ENCODE results near the gene MYLK. TPM values are rescaled to one million over a fixed set of nuclear protein-coding genes. Genes with fewer than 3 reads are reported as not detected.

Gene MYLK
- total RNA-seq, 4 donors from 2014 or later = 32.0 to 81.2 (median 61.5) TPM

DNA sequence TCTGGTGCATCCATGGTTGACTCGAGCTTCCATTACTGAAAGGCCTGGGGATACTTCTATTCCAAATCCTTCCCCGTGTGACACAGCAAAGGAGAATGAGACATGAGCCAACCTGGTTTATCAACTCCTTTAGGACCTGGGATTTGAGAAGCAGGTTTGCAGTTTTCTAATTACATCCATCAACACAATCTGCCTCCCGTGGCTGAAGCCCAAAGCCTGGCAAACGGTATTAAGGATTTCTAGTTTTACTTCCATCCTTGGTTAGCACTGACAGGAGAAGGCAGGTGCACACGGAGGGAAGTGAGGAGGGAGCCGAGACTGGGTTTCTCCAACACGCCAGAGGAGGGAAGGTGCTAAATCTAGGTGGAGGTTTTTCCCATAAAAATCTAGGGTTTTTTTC, 79.0 kb downstream of the MYLK start:
- no peak for TF ChIP-seq EP300 (IDR thresholded peaks at IDR 0.05)
- no peak for TF ChIP-seq POLR2A (IDR thresholded peaks at IDR 0.05)
- TF ChIP-seq, protein P1, sequence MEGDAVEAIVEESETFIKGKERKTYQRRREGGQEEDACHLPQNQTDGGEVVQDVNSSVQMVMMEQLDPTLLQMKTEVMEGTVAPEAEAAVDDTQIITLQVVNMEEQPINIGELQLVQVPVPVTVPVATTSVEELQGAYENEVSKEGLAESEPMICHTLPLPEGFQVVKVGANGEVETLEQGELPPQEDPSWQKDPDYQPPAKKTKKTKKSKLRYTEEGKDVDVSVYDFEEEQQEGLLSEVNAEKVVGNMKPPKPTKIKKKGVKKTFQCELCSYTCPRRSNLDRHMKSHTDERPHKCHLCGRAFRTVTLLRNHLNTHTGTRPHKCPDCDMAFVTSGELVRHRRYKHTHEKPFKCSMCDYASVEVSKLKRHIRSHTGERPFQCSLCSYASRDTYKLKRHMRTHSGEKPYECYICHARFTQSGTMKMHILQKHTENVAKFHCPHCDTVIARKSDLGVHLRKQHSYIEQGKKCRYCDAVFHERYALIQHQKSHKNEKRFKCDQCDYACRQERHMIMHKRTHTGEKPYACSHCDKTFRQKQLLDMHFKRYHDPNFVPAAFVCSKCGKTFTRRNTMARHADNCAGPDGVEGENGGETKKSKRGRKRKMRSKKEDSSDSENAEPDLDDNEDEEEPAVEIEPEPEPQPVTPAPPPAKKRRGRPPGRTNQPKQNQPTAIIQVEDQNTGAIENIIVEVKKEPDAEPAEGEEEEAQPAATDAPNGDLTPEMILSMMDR (IDR thresholded peaks at IDR 0.05) = no peak
- no peak for DNase-seq (ENCODE audit: low spot score in 2 of 2)
- Histone ChIP-seq H3K27me3 (no peaks in the 10 kb centered on the region), H3K4me1 (peaks cover 0 to 14% (median under 1%) of the 10 kb centered on the region in 4 donors), H3K36me3 (no peaks in the 10 kb centered on the region), H3K9me3 (no peaks in the 10 kb centered on the region), H3K4me3 (no peak overlapping the region), H3K27ac (no peak overlapping the region)
- WGBS, 2 donors = 72 to 87% methylated on average over 7 of the region's 7 CpGs

GRCh38 chr3:123804676-123805075, 79.5 kb downstream of the MYLK start:
- Histone ChIP-seq H3K27me3 (no peaks in the 10 kb centered on the region), H3K27ac (no peak overlapping the region)
- 100% methylated on average over 3 of the region's 3 CpGs for WGBS, 2 donors

GRCh38 chr3:123803521-123803920, 80.6 kb downstream of the MYLK start:
- Histone ChIP-seq H3K4me3 (no peak overlapping the region), H3K27ac (no peak overlapping the region), H3K9me3 (no peaks in the 10 kb centered on the region), H3K36me3 (no peaks in the 10 kb centered on the region), H3K4me1 (peaks cover 0 to 22% (median 3%) of the 10 kb centered on the region in 4 donors), H3K27me3 (no peaks in the 10 kb centered on the region)
- DNase-seq (ENCODE audit: low spot score in 2 of 2) = no peak
- no peak for TF ChIP-seq POLR2A (IDR thresholded peaks at IDR 0.05)
- no peak for TF ChIP-seq EP300 (IDR thresholded peaks at IDR 0.05)
- TF ChIP-seq, protein P1 (IDR thresholded peaks at IDR 0.05) = no peak
- 73 to 75% methylated on average over 5 of the region's 5 CpGs for WGBS, 2 donors

More at GRCh38 chr3:123804676-123805075, 79.5 kb downstream of the MYLK start:
- no peaks in the 10 kb centered on the region for H3K36me3 ChIP-seq
- H3K4me3 ChIP-seq = no peak overlapping the region
- TF ChIP-seq POLR2A (IDR thresholded peaks at IDR 0.05) (no peak), EP300 (IDR thresholded peaks at IDR 0.05) (no peak)
- TF ChIP-seq, protein P1 (IDR thresholded peaks at IDR 0.05) = no peak
- no peak for DNase-seq (ENCODE audit: low spot score in 2 of 2)
- H3K4me1 ChIP-seq = peaks cover 0 to 18% (median 3%) of the 10 kb centered on the region in 4 donors
- no peaks in the 10 kb centered on the region for H3K9me3 ChIP-seq

GRCh38 chr3:123802007-123802625, 82.0 kb downstream of the MYLK start:
- Histone ChIP-seq H3K27me3 (no peaks in the 10 kb centered on the region), H3K27ac (no peak overlapping the region), H3K4me1 (peaks cover 0 to 16% (median 3%) of the 10 kb centered on the region in 4 donors), H3K4me3 (no peak overlapping the region), H3K36me3 (no peaks in the 10 kb centered on the region), H3K9me3 (no peaks in the 10 kb centered on the region)
- no peak for DNase-seq (ENCODE audit: low spot score in 2 of 2)
- TF ChIP-seq, protein P1 (IDR thresholded peaks at IDR 0.05) = no peak
- TF ChIP-seq EP300 (IDR thresholded peaks at IDR 0.05) (no peak), POLR2A (IDR thresholded peaks at IDR 0.05) (no peak)
- 83 to 86% methylated on average over 3 of the region's 3 CpGs for WGBS, 2 donors

GRCh38 chr3:123801474-123801873, 82.7 kb downstream of the MYLK start:
- no peak for TF ChIP-seq POLR2A (IDR thresholded peaks at IDR 0.05)
- TF ChIP-seq EP300 (IDR thresholded peaks at IDR 0.05) = no peak
- TF ChIP-seq, protein P1 (IDR thresholded peaks at IDR 0.05) = no peak
- Histone ChIP-seq H3K4me1 (peaks cover 0 to 16% (median 3%) of the 10 kb centered on the region in 4 donors), H3K27me3 (no peaks in the 10 kb centered on the region), H3K4me3 (no peak overlapping the region), H3K27ac (no peak overlapping the region), H3K9me3 (no peaks in the 10 kb centered on the region), H3K36me3 (no peaks in the 10 kb centered on the region)
- DNase-seq (ENCODE audit: low spot score in 2 of 2) = no peak

Data from tibial nerve (tissue), 4 donors.